Caco-2 (cell line): ENCODE data around the gene SDF4. TPM values are rescaled to one million over a fixed set of nuclear protein-coding genes. Genes with fewer than 3 reads are reported as not detected.
"Not testable (repeated sequence)": the region's sequence is repeated elsewhere in the genome, so short reads cannot be mapped to it uniquely, and the experiment has no call there.

Experiments used
- BruUV-seq: library from RNA; stranded (reverse); fragments of 400-500 nt; replicated peaks from 2 replicates; lab custom pipeline; 2021; lab: Mats Ljungman, UMichigan
- CTCF ChIA-PET: fragments of 300-600 bp; sonication (Branson Sonifier 250); formaldehyde crosslinking; loops from one replicate; lab custom pipeline; 2022; ENCODE audit warnings: antibody characterized with exemption; lab: Charles Lee
- POLR2A ChIA-PET: fragments of 300-600 bp; sonication (Branson Sonifier 250); formaldehyde crosslinking; loops from one replicate; lab custom pipeline; 2022; ENCODE audit warnings: antibody characterized with exemption; lab: Charles Lee
- DNase-seq, 2 experiments: peaks; one replicate each; pipeline versions ENCODE4 v3.0.0 to v3.0.0-alpha.2; 2020 to 2022
- H3K27me3 ChIP-seq: replicated peaks from 2 replicates; pipeline ENCODE4 v1.6.0; 2011; ENCODE audit warnings: low read length; ENCODE audit not compliant: control insufficient read depth, insufficient read depth
- H3K36me3 ChIP-seq: 2 replicates; pipeline ENCODE4 v1.5.1; 2011; ENCODE audit warnings: low read length; ENCODE audit not compliant: control insufficient read depth, insufficient read depth
- H3K4me1 ChIP-seq: fragments of 250-450 bp; sonication (Bioruptor Pico); 2 replicates; pipeline ENCODE4 v1.5.1; 2020; ENCODE audit warnings: mild to moderate bottlenecking
- H3K4me3 ChIP-seq: 2 replicates; pipeline ENCODE4 v1.5.1; 2011; ENCODE audit warnings: low read depth, mild to moderate bottlenecking, control low read depth, low read length
- H3K9me3 ChIP-seq: fragments of 250-450 bp; sonication (Bioruptor Pico); 2 replicates; pipeline ENCODE4 v1.5.1; 2020; ENCODE audit warnings: mild to moderate bottlenecking, moderate library complexity
- H3K27ac Mint-ChIP-seq: one replicate; pipeline ENCODE4 v1.8.0; 2022; ENCODE audit warnings: mixed read lengths; ENCODE audit not compliant: unreplicated experiment
- H3K27me3 Mint-ChIP-seq: one replicate; pipeline ENCODE4 v1.8.0; 2022; ENCODE audit warnings: mixed read lengths; ENCODE audit not compliant: insufficient read depth, unreplicated experiment
- H3K36me3 Mint-ChIP-seq: one replicate; pipeline ENCODE4 v1.8.0; 2022; ENCODE audit warnings: mild to moderate bottlenecking, mixed read lengths; ENCODE audit not compliant: insufficient read depth, unreplicated experiment
- H3K4me1 Mint-ChIP-seq: one replicate; pipeline ENCODE4 v1.8.0; 2022; ENCODE audit warnings: low read depth, mixed read lengths; ENCODE audit not compliant: unreplicated experiment
- H3K4me3 Mint-ChIP-seq: one replicate; pipeline ENCODE4 v1.8.0; 2022; ENCODE audit warnings: mild to moderate bottlenecking, moderate library complexity, mixed read lengths; ENCODE audit not compliant: unreplicated experiment
- H3K9me3 Mint-ChIP-seq: one replicate; pipeline ENCODE4 v1.8.0; 2022; ENCODE audit warnings: mixed read lengths; ENCODE audit not compliant: unreplicated experiment
- CTCF ChIP-seq, 2 experiments: fragments of 200-600 bp in 1 of 2; IDR thresholded peaks; 1 replicate in 1 of 2; 2 replicates in 1 of 2; pipeline versions ENCODE4 v1.5.1 to v1.8.0; 2011 to 2022; ENCODE audit warnings: antibody characterized with exemption in 1 of 2, control low read depth in 1 of 2, inconsistent platforms in 1 of 2, low read depth in 1 of 2, low read length in 1 of 2, mild to moderate bottlenecking in 1 of 2, moderate library complexity in 1 of 2; ENCODE audit not compliant: insufficient read depth in 1 of 2, severe bottlenecking in 1 of 2, unreplicated experiment in 1 of 2
- intact Hi-C: fragments of 100-400 bp; cut with micrococcal nuclease; formaldehyde crosslinking; loops from one replicate; pipeline ENCODE4 v1.10.0; 2022; ENCODE audit not compliant: unreplicated experiment
- total RNA-seq: library from RNA; stranded (reverse); gene quantifications from 2 replicates; pipeline ENCODE4 v1.2.3, GENCODE V29; 2022

SDF4 gene
- total RNA-seq, 1 experiment from 2014 or later = 140 TPM

DNA sequence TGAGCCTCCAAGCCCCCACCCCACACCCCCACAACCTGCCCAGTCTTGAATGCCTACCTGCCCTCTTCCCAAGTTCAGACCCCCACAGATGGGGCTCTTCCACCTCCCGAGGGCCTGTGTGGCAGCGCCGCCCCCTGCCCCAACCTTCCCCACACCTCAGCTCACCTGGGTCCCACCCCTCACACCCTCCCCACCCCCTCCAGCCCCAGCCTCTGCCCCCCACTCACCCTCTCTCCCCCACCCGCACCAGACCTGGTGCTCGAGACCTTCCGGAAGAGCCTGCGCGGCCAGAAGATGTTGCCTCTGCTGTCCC, 34.7 kb downstream of the SDF4 start:
- Mint-ChIP-seq H3K4me3 (no peak overlapping the region), H3K4me1 (no peaks in the 10 kb centered on the region), H3K9me3 (peaks cover 16% of the 10 kb centered on the region), H3K36me3 (no peaks in the 10 kb centered on the region), H3K27me3 (no peaks in the 10 kb centered on the region), H3K27ac (no peak overlapping the region)
- Histone ChIP-seq H3K9me3 (peaks cover 8% of the 10 kb centered on the region; the same call in 1 of the 2 replicates), H3K4me3 (no peak overlapping the region), H3K36me3 (no peaks in the 10 kb centered on the region), H3K4me1 (no peaks in the 10 kb centered on the region), H3K27me3 (no peaks in the 10 kb centered on the region)
- DNase-seq = no peak
- intact Hi-C loops = no loop called here
- no peak for TF ChIP-seq CTCF (IDR thresholded peaks at IDR 0.05; ENCODE audit: insufficient read depth in 1 of 2, low read depth in 1 of 2, low read length in 1 of 2, severe bottlenecking in 1 of 2, unreplicated experiment in 1 of 2)
- ChIA-PET CTCF (no interaction called here), POLR2A (no interaction called here)
- no TSS peak for BruUV-seq

- Mint-ChIP-seq H3K36me3 (no peaks in the 10 kb centered on the region), H3K4me1 (no peaks in the 10 kb centered on the region), H3K27me3 (no peaks in the 10 kb centered on the region), H3K27ac (no peak overlapping the region), H3K9me3 (peaks cover 21% of the 10 kb centered on the region), H3K4me3 (no peak overlapping the region)
- CTCF ChIA-PET = no interaction called here
- Histone ChIP-seq H3K36me3 (no peaks in the 10 kb centered on the region), H3K4me1 (no peaks in the 10 kb centered on the region), H3K9me3 (peaks cover 8% of the 10 kb centered on the region; the same call in 1 of the 2 replicates), H3K27me3 (no peaks in the 10 kb centered on the region), H3K4me3 (no peak overlapping the region)
- TF ChIP-seq CTCF (IDR thresholded peaks at IDR 0.05; ENCODE audit: insufficient read depth in 1 of 2, low read depth in 1 of 2, low read length in 1 of 2, severe bottlenecking in 1 of 2, unreplicated experiment in 1 of 2) = no peak
- POLR2A ChIA-PET = no interaction called here
- intact Hi-C loops = no loop called here
- DNase-seq = no peak
- no TSS peak for BruUV-seq
Measured at GRCh38 chr1:1196431-1197187, 35.2 kb downstream of the SDF4 start.

DNA sequence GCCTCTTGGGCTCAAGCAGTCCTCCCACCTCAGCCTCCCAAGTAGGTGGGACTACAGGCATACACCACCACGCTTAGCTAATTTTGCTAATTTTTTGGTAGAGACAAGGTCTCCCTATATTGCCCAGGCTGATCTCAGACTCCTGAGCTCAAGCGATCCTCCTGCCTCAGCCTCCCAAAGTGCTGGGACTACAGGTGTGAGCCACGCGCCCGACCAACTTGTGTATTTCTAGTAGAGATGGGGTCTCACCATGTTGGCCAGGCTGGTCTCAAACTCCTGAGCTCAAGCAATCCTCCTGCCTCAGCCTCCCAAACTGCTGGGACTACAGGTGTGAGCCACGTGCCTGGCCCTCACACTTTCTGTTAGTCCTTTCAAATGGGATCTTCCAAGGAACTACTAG, 36.1 kb downstream of the SDF4 start:
- not testable (repeated sequence) for BruUV-seq, H3K4me1 ChIP-seq, H3K4me3 Mint-ChIP-seq

More for the DNA sequence above, 36.1 kb downstream of the SDF4 start:
- H3K36me3 ChIP-seq, H3K27me3 ChIP-seq, H3K27me3 Mint-ChIP-seq, H3K4me1 Mint-ChIP-seq, DNase-seq, POLR2A ChIA-PET, H3K4me3 ChIP-seq, H3K36me3 Mint-ChIP-seq, CTCF ChIA-PET, H3K9me3 ChIP-seq, H3K27ac Mint-ChIP-seq, intact Hi-C loops: not testable (repeated sequence)
- peaks cover 22% of the 10 kb centered on the region for H3K9me3 Mint-ChIP-seq
